SH-SY5Y (cell line): ENCODE data around the gene TKTL1.

Source experiments
- GATA2 ChIP-seq: IDR thresholded peaks from 2 replicates; pipeline ENCODE4 v1.6.1; 2011; ENCODE audit warnings: mild to moderate bottlenecking, low read depth, low read length
- GATA3 ChIP-seq: IDR thresholded peaks from 2 replicates; pipeline ENCODE4 v1.6.1; 2011; ENCODE audit warnings: low read depth, mild to moderate bottlenecking, low read length, moderate library complexity

DNA sequence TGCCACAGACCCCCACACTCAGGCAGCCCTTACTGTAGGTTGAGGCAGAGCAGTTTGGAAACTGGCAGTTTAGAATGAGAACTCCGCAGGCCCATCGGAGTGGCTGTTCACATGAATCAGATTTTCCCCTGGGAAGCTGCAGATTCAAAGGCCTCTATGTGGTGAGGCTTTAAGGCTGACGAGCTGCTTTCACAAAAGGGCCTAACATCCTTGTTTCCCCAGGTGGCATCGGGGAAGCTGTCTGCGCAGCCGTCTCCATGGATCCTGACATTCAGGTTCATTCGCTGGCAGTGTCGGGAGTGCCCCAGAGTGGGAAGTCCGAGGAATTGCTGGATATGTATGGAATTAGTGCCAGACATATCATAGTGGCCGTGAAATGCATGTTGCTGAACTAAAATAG, 33.7 kb downstream of the TKTL1 start:
- no peak for TF ChIP-seq GATA3
- TF ChIP-seq GATA2, result no peak
